Transverse colon (tissue), 3 donors: ENCODE results near the gene FXYD2.

Experiments
- POLR2A ChIP-seq: fragments of 450-650 bp; IDR thresholded peaks from one replicate; pipeline ENCODE4 v1.6.1; 2016; ENCODE audit warnings: antibody characterized with exemption, mild to moderate bottlenecking, moderate library complexity
- TF ChIP-seq, protein P1 (sequence below), 5 experiments: fragments of 200-600 bp in 3 of 5; fragments of 450-650 bp in 2 of 5; sonication (generic) in 3 of 5; IDR thresholded peaks; 1 replicate in 2 of 5; 2 replicates in 3 of 5; pipeline ENCODE4 v1.5.1; 2016 to 2017; ENCODE audit warnings: antibody characterized with exemption in 5 of 5, inconsistent platforms in 3 of 5, mild to moderate bottlenecking in 2 of 5, moderate library complexity in 1 of 5

DNA sequence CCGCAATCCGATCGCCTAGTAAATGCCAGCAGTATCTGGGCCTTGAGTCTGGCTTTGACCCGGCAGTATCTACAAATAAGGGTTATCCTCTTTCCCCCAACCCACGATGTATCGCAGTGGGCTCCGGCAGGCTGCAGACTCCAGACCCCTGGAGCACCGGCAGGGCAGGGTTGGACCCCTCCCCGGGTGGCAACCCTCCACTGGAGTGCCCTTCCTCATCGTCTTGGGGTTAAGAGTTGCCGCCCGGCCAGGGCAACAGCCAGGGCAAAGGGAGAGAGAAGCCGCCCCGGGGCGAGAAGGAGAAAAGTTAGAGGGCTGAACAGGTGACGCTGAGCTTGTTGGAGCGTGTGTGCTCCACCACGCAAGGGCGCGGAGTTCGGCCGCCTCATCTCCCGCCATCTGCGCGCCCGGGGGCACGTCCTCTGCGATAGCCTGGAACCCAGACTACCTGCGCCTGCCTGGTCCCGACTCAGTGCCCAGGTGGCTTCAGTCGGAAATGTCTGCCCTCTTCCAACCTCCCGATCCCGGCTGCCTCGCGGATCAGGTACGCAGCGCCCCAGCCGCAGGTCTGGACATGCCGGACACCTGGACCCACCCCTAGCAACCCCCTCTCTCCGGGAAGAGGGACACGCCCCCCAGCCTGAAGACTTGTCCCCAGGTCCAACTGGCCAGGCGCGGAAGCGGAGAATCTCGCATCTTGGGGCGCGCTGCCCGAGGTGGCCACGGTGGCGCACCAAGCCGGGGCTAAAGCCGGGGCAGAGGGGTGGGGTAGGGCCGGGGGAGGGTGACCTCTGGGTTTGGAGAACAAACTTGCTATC, 28.7 kb downstream of the FXYD2 start:
- TF ChIP-seq, protein P1, sequence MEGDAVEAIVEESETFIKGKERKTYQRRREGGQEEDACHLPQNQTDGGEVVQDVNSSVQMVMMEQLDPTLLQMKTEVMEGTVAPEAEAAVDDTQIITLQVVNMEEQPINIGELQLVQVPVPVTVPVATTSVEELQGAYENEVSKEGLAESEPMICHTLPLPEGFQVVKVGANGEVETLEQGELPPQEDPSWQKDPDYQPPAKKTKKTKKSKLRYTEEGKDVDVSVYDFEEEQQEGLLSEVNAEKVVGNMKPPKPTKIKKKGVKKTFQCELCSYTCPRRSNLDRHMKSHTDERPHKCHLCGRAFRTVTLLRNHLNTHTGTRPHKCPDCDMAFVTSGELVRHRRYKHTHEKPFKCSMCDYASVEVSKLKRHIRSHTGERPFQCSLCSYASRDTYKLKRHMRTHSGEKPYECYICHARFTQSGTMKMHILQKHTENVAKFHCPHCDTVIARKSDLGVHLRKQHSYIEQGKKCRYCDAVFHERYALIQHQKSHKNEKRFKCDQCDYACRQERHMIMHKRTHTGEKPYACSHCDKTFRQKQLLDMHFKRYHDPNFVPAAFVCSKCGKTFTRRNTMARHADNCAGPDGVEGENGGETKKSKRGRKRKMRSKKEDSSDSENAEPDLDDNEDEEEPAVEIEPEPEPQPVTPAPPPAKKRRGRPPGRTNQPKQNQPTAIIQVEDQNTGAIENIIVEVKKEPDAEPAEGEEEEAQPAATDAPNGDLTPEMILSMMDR (IDR thresholded peaks at IDR 0.05), result no peak
- no peak for TF ChIP-seq POLR2A
